ENCODE measurements around the gene B3GNT4. TPM values are rescaled to one million over a fixed set of nuclear protein-coding genes. Genes with fewer than 3 reads are reported as not detected.

B3GNT4 gene
- total and polyA plus RNA-seq, 2 of the 13 experiments (the other 11 are each of a cell fraction or from before 2014, with no cell fraction given): 0.04 to 0.21 TPM

DNA sequence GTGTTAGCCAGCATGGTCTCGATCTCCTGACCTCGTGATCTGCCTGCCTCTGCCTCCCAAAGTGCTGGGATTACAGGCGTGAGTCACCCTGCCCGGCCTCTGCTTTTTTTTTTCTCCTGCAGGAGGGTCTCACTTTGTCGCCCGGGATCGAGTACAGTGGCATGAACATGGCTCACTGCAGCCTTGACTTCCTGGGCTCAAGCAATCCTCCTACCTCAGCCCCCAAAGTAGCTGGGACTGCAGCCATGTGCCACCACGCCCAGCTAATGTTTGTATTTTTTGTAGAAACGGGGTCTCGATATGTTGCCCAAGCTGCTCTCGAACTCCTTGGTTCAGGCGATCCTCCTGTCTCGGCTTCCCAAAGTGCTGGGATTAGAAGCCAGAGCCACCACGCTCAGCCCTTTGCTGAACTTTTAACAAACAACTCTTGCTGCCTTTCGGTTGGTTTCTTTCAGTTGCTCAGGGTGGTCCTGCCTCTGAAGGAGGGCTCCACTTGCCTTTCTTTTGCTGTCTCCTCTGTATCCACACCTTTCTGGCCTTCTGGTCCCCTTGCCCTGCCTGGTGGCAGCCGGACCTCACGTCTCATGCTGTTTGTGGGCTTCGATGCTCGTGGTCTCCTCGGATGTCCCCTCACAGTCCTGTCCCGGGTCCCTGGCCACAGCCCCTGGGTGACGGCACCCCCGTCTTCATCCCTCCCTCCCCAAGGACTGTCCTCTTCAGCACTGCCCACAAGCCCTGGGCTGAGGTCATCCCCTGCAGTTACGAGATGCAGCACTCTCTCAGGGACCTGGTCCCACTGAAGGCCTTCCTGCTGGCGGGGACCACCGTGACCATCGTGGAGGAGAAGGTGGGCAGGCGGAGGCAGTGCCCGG, 3.8 kb upstream of the B3GNT4 start:
- no peak for TF ChIP-seq ZKSCAN8 (CRISPR knock-in tag; IDR thresholded peaks at IDR 0.05; ENCODE audit: borderline replicate concordance)
- TF ChIP-seq, protein P1, sequence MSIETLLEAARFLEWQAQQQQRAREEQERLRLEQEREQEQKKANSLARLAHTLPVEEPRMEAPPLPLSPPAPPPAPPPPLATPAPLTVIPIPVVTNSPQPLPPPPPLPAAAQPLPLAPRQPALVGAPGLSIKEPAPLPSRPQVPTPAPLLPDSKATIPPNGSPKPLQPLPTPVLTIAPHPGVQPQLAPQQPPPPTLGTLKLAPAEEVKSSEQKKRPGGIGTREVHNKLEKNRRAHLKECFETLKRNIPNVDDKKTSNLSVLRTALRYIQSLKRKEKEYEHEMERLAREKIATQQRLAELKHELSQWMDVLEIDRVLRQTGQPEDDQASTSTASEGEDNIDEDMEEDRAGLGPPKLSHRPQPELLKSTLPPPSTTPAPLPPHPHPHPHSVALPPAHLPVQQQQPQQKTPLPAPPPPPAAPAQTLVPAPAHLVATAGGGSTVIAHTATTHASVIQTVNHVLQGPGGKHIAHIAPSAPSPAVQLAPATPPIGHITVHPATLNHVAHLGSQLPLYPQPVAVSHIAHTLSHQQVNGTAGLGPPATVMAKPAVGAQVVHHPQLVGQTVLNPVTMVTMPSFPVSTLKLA (IDR thresholded peaks at IDR 0.05): 0 out of 2 replicates have a peak, but pooled peaks have one; percentile 25
- no peak for TF ChIP-seq ZNF672 (CRISPR knock-in tag; IDR thresholded peaks at IDR 0.05)
- Histone ChIP-seq H3K9me3 (ENCODE audit: low read length) (no peaks in the 10 kb centered on the region), H4K20me1 (ENCODE audit: insufficient read depth, low read length) (no peaks in the 10 kb centered on the region), H3K9ac (ENCODE audit: insufficient read depth, low read depth, low read length) (no peak overlapping the region), H2AFZ (ENCODE audit: low read length) (no peak overlapping the region), H3K27me3 (ENCODE audit: control insufficient read depth in 1 of 2, insufficient read depth in 2 of 2, low read length in 2 of 2) (peaks cover 6 to 79% of the 10 kb centered on the region in 2 experiments), H3K27ac (ENCODE audit: extremely low read length, insufficient read depth, low read length) (no peak overlapping the region), H3K4me1 (ENCODE audit: insufficient read depth, low read length) (peaks cover 59% of the 10 kb centered on the region), H3K4me2 (ENCODE audit: low read depth, low read length) (peak overlapping the region; percentile 76), H3K36me3 (replicated peaks in 1 of 2; ENCODE audit: control insufficient read depth in 1 of 2, insufficient read depth in 2 of 2, low read length in 2 of 2) (no peaks in the 10 kb centered on the region), H3K79me2 (ENCODE audit: insufficient read depth, low read length) (no peaks in the 10 kb centered on the region), H3K4me3 (replicated peaks in 1 of 3; ENCODE audit: insufficient read depth in 1 of 3, low read depth in 2 of 3, low read length in 3 of 3) (peak overlapping the region in 1 of 3 experiments; percentile 63; a peak in 1 of 6 replicates)
- ChIA-PET CTCF (ENCODE audit: low intra/inter-chr PET ratio, low total read pairs) (no interaction called here), POLR2A (no interaction called here)
- WGBS (ENCODE audit: low lambda C conversion rate): 38% methylated on average over 23 of the region's 29 CpGs
- intact Hi-C loops (cut with micrococcal nuclease; ENCODE audit: unreplicated experiment): no loop called here
- no peak for FAIRE-seq
- BruUV-seq (replicated peaks): no TSS peak
- peak; percentile 10 for ATAC-seq
- no peak for DNase-seq (ENCODE audit: low spot score)
- in situ Hi-C loops (cut with HindIII; ENCODE audit: extremely low pct_ligation_motif_present, low pct_unique_long_range_greater_than_20kb): loop anchor here (5.0 kb wide), 1 partner anchor 57 kb away; no protein-coding TSS in a partner anchor

DNA sequence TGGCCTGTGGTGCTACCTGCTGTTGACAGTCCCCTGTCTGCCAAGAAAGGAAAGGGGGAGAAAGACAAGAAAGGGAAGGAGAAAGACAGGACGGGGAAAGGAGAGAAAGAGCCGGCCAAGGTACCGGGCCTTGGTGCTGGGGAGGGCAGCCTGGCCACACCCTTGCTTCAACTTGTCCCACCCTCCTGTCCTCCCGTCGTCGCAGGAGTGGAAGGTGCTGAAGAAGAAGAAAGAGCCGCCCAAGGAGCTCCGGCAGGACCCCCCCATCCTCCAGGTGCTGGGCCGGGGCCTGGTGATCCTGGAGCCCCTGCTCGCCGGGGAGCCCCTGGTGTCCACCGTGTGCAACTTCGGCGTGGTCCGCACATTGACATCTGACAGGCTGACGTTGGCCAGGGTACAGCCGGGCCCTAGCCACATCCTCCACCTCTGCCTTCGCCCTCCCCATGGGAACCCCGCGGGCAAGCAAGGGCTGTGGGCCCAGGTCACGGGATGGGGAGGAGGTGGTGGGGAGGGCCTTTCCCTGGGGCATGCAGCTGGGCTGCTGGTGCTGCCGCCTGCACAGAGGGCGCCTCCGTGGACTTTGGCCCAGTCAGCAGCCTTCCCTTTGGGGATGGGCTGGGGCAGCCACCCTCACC, 2.9 kb upstream of the B3GNT4 start:
- H3K27ac ChIP-seq (ENCODE audit: extremely low read length, insufficient read depth, low read length): no peak overlapping the region
- in situ Hi-C loops (cut with HindIII; ENCODE audit: extremely low pct_ligation_motif_present, low pct_unique_long_range_greater_than_20kb): no loop called here
- CTCF ChIA-PET (ENCODE audit: low intra/inter-chr PET ratio, low total read pairs): no interaction called here
- peak overlapping the region; percentile 5 to 63 (median 15); a peak in 1 of 6 replicates for H3K4me3 ChIP-seq (replicated peaks in 1 of 3; ENCODE audit: insufficient read depth in 1 of 3, low read depth in 2 of 3, low read length in 3 of 3)
- H3K9ac ChIP-seq (ENCODE audit: insufficient read depth, low read depth, low read length): no peak overlapping the region
- POLR2A ChIA-PET: no interaction called here
- intact Hi-C loops (cut with micrococcal nuclease; ENCODE audit: unreplicated experiment): no loop called here
- ATAC-seq: peak; percentile 81
- no TSS peak for BruUV-seq (replicated peaks)
- no peak overlapping the region for H2AFZ ChIP-seq (ENCODE audit: low read length)
- H3K9me3 ChIP-seq (ENCODE audit: low read length): no peaks in the 10 kb centered on the region
- H3K36me3 ChIP-seq (replicated peaks in 1 of 2; ENCODE audit: control insufficient read depth in 1 of 2, insufficient read depth in 2 of 2, low read length in 2 of 2): no peaks in the 10 kb centered on the region
- DNase-seq (ENCODE audit: low spot score): no peak
- WGBS (ENCODE audit: low lambda C conversion rate): 28% methylated on average over 8 of the region's 24 CpGs
- H3K4me1 ChIP-seq (ENCODE audit: insufficient read depth, low read length): peaks cover 59% of the 10 kb centered on the region
- H3K79me2 ChIP-seq (ENCODE audit: insufficient read depth, low read length): no peaks in the 10 kb centered on the region
- H3K27me3 ChIP-seq (ENCODE audit: control insufficient read depth in 1 of 2, insufficient read depth in 2 of 2, low read length in 2 of 2): peaks cover 6 to 82% of the 10 kb centered on the region in 2 experiments
- no peaks in the 10 kb centered on the region for H4K20me1 ChIP-seq (ENCODE audit: insufficient read depth, low read length)
- peak overlapping the region; percentile 76 for H3K4me2 ChIP-seq (ENCODE audit: low read depth, low read length)
- FAIRE-seq: no peak
- 0 out of 2 replicates have a peak, but pooled peaks have one; percentile 50 for TF ChIP-seq ZNF546 (CRISPR knock-in tag; conservative IDR thresholded peaks at IDR 0.05)
- TF ChIP-seq, protein P2, sequence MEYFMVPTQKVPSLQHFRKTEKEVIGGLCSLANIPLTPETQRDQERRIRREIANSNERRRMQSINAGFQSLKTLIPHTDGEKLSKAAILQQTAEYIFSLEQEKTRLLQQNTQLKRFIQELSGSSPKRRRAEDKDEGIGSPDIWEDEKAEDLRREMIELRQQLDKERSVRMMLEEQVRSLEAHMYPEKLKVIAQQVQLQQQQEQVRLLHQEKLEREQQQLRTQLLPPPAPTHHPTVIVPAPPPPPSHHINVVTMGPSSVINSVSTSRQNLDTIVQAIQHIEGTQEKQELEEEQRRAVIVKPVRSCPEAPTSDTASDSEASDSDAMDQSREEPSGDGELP (IDR thresholded peaks at IDR 0.05; ENCODE audit: borderline replicate concordance, low read depth): 0 out of 2 replicates have a peak, but pooled peaks have one; percentile 23
- TF ChIP-seq, protein P3, sequence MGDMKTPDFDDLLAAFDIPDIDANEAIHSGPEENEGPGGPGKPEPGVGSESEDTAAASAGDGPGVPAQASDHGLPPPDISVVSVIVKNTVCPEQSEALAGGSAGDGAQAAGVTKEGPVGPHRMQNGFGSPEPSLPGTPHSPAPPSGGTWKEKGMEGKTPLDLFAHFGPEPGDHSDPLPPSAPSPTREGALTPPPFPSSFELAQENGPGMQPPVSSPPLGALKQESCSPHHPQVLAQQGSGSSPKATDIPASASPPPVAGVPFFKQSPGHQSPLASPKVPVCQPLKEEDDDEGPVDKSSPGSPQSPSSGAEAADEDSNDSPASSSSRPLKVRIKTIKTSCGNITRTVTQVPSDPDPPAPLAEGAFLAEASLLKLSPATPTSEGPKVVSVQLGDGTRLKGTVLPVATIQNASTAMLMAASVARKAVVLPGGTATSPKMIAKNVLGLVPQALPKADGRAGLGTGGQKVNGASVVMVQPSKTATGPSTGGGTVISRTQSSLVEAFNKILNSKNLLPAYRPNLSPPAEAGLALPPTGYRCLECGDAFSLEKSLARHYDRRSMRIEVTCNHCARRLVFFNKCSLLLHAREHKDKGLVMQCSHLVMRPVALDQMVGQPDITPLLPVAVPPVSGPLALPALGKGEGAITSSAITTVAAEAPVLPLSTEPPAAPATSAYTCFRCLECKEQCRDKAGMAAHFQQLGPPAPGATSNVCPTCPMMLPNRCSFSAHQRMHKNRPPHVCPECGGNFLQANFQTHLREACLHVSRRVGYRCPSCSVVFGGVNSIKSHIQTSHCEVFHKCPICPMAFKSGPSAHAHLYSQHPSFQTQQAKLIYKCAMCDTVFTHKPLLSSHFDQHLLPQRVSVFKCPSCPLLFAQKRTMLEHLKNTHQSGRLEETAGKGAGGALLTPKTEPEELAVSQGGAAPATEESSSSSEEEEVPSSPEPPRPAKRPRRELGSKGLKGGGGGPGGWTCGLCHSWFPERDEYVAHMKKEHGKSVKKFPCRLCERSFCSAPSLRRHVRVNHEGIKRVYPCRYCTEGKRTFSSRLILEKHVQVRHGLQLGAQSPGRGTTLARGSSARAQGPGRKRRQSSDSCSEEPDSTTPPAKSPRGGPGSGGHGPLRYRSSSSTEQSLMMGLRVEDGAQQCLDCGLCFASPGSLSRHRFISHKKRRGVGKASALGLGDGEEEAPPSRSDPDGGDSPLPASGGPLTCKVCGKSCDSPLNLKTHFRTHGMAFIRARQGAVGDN (CRISPR knock-in tag; IDR thresholded peaks at IDR 0.05): peak; percentile 81
- no peak for TF ChIP-seq ZNF101 (CRISPR knock-in tag; IDR thresholded peaks at IDR 0.05; ENCODE audit: borderline replicate concordance, low read depth)
- 0 out of 2 replicates have a peak, but pooled peaks have one; percentile 12 for TF ChIP-seq ZNF563 (CRISPR knock-in tag; IDR thresholded peaks at IDR 0.05)
- no peak for TF ChIP-seq ZNF557 (CRISPR knock-in tag; IDR thresholded peaks at IDR 0.05)

Measured in HepG2 (cell line).